Stimulated activated CD8-positive, alpha-beta memory T cell treated with anti-CD3 and anti-CD28 coated beads, Interleukin-15, amount 100 ng/mL, for 48 hours (primary cell): ENCODE data around the gene NRARP.
A peak's percentile ranks its signal among the peaks of the same experiment; 100 is the strongest.
"Not testable (repeated sequence)": the region's sequence is repeated elsewhere in the genome, so short reads cannot be mapped to it uniquely, and the experiment has no call there.

Experiments
- DNase-seq, 2 donors: peaks; one replicate each; pipeline ENCODE4 v3.0.0-alpha.2; 2020; ENCODE audit warnings: low read depth in 2 of 2

NRARP gene, protein sequence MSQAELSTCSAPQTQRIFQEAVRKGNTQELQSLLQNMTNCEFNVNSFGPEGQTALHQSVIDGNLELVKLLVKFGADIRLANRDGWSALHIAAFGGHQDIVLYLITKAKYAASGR

DNA sequence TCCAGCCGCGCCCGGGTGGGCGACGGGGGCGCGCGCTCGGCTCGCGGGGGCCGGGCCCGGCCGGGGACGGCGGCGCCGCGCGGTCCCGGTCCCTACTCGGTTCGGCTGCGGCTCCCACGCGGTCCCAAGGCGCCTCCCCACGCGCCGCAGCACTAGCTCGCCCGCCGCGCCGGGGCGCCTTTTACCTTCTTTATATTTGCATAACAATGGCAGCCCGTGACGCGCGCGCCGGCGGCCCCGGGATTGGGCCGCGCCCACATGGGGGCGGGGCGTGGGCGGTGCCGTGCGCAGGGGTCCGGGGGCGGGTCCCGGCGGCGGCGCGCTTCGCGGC is at the start of gene NRARP:
Gene NRARP, minus strand, starts transcription at position 154 of the 331 bp plus-strand sequence. CDS start 343 bp downstream, outside the sequence.
- DNase-seq, result peak; percentile 81 to 82

DNA sequence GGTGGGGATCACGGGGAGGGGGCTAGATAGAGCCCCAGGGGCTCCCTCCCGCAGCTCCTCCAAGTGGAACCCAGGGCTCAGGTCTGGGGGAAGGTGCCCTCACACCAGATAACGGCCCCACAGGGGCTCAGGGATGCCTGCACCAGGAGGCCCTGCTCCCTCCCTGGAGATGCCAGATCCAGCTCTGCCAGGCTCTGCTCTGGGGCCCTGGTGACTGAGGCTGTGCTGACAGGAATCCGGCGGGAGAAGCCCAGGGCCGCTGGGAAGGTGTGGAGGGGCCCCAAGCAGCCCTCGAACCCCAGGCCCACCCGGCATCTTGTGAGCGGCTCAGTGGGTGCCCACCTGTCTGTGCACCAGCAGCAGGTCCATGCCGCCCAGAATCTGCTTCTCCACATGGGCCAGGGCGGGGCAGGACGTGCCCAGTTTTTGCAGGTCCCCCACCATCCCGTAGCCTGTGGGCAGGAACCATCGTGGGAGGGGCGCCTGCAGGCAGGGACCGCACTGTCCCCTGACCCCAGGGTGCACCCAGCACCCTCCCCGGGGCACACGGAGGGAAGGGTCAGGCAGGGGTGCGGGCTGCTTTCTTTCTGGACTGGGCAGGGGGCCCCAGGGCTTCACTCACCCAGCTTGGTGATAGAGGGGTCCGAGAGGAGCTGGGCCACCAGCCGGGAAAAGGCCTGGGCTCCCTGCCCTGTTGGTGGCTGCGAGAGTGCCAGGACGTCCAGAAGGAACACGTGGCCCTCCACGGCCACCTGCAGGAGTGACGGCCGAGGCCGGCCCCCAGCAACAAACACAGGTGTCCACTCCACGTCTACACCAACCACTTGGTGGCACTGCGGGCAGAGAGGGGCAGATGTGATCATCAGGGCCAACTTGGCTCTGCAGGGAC is 48.9 kb upstream of the NRARP start:
- no peak for DNase-seq

DNA sequence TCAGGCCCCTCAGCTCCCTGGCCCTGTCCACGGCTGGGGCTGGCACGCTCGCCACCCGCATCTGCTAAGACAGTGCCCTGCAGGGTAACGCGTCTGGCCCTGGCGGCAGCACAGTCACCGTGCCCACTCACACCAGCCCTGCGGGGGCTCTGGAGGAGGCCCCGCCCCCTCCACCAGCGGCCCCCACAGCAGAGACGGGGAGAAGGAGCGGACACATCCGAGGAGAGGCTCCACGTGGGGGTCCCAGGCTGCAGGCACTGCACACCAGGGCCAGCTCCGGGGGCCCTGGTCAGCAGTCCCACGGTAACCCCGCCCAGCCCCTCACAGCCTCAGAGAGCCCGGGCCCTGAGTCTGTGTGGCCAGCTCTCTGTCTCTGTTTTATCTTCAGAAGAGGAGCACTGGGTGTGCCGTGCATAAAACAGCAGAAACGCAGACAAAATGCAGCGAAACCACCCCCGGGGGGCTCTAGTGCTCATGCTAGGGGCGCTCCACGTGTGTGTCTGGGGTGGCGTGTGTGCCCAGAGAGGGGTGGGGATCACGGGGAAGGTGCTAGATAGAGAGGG is 47.5 kb upstream of the NRARP start:
- DNase-seq, result no peak

DNA sequence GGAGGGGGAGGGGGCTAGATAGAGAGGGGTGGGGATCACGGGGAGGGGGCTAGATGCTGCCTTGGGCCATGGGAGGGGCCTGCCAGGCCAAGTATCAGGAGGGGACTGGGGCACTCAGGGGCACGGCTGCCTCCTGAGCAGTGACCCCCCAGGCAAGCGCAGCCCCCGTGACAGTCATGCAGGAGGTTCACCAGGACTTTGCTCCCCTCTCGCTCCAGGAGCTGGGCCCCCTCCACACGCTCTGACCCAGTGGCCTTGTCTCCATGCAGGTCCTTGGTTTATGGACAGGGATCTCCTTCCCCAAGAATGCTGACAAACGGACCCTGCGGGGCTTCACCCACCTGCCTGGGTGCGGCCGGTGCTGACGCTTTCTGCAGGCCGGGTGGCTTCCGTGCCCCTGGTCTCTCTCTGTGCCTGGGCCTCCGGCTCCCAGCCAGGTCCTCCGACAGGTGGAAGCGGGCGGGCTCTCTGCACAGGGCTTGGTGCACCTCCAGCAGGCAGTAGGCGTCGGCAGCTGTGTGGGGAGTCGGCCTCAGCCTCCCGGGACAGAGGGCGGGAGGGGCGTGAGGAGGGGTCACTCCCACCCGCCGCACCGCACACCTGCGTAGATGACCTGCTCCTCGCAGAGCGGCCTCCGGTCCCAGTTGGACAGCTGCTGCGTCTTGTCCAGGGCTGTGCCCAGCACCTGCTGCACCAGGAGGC is 46.8 kb upstream of the NRARP start:
- no peak for DNase-seq

DNA sequence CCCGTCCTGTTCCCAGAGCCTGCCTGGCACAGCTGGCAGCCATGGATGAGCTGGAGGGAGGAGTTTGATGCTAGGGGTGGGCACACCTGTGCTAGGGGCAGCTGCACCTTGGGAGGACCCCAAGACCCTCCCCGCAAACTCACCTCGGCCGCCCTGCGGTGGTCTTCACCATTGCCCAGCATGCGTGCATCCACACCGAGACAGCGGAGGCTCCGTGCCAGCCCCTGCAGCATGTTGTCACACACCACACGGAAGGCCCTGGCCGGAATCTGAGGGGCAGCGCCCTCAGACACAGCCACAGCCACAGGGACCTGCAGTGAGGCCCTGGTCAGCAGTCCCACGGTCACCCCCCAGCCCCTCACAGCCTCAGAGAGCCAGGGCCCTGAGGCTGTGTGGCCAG is 45.9 kb upstream of the NRARP start:
- no peak for DNase-seq

DNA sequence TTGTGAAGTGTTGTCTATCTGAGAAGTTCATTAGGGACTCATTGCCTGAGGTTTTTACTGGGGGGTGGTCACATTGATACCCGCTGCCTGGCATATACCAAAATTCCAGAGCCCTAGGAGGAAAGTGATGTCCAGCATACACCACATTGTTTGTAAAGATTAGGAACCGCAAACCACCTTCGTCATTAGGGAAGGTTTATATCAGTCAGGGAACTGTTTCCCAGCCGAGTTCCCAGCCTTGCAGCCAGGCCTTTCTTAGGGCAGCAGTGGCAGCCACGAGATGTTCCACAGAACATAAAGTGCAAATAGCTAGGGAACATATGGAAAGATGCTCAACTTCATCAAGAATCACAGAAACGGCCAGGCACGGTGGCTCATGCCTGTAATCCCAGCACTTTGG is 40.4 kb upstream of the NRARP start:
- no peak for DNase-seq

DNA sequence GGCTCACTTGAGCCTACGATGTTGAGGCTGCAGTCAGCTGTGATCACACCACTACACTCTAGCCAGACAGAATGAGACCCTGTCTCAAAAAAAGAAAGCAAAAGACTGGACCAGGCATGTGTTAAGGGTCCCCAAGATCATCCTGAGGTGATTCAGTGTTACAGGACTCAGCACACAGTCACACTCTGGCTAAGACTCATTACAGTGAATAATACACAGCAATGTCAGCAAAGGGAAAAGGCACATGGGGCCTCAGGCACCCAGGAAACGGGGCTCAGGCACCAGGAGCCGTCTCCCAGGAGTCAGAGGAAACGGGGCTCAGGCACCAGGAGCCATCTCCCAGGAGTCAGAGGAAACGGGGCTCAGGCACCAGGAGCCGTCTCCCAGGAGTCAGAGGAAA is 39.2 kb upstream of the NRARP start:
- no peak for DNase-seq

DNA sequence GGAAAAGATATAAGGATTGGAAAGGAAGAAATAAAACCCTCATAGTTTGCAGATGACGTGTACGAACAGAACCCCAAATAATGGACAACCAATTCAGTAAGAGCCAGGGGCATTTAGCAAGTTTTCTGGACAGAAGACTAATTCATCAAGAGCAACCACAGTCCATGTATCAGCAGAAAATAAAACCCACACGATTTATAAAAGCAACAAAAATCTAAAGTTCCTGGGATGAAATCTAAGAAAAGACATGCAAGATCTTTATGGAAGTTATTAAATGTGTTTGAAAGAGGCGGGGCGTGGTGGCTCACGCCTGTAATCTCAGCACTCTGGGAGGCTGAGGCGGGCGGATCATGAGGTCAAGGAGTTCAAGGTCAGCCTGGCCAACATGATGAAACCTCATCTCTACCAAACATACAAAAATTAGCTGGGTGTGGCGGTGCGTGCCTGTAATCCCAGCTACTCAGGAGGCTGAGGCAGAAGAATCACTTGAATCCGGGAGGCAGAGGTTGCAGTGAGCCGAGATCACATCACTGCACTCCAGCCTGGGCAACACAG is 37.9 kb upstream of the NRARP start:
- not testable (repeated sequence) for DNase-seq

DNA sequence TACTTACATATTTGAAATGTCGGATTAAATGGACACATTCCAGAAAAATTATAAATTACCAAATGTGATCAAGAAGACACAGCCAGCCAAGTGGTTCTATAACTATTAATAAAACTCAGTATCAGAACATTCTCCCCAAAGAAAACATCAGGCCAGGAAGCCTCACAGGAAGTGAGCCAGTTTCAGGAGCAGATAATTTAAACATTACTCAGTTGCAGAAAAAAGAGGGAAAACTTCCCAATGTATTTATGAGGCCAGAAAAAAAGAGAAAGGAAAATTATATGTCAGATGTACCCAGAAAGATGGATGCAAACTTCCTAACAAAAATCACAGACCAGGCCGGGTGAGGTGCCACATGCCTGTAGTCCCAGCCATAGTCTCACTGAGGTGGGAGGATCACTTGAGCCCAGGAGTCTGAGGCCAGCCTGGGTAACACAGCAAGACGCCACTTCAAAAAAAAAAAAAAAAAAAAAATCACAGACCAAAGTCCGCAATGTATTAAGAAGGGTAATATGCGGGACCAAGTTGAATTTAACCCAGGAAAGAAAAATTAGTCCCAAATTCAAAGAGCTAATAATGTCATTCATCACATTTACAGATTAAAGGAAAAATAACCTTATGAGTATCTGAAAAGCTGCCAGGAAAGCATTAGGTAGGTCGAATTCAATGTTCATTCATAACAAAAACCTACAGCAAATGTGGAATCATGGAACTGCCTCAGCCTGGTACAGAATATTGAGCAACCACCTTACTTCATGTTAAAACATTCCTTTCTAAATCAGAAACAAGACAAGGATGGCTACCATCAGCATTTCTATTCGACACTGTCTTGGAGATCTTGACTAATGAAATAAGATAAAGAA is 37.2 kb upstream of the NRARP start:
- no peak for DNase-seq

DNA sequence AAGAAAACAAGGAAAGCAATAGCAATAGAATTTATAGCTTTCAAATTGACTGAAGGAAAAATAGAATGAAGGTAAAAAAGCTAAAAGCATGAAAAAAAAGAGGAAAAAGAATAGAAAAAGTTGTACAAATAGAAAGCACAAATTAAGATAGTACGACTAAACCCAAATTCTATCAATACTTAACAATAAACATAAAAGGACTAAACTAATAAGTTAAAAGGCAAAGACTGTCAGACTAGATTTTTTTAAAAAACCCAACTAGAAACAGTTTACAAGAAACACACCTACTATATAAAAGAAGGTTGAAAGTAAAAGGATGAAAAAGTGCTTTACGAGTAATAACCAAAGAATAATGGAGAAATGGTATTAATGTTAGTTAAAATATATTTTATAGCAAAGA is 34.7 kb upstream of the NRARP start:
- DNase-seq, result no peak

DNA sequence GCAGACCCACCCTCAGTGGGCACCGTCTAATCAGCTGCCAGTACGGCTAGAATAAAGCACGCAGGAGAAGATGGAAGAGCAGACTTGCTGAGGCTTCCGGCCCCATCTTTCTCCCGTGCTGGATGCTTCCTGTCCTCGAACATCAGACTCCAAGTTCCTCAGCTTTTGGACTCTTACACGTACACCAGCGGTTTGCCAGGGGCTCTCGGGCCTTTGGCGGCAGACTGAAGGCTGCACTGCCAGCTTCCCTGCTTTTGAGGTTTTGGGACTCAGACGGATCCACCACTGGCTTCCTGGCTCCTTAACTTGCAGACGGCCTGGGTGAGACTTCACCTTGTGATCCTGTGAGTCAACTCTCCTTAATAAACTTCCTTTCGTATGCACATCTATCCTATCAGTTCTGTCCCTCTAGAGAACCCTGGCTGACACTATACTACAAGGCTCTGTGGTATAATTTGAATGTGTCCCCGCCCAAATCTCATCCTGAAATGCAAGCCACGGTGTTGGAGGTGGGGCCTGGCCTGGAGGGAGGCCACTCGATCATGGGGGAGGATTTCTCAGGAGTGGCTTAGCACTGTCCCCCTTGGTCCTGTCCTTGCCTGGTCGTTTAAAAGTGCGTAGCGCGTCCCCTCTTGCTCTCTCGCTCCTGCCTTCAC is 31.1 kb upstream of the NRARP start:
- no peak for DNase-seq

DNA sequence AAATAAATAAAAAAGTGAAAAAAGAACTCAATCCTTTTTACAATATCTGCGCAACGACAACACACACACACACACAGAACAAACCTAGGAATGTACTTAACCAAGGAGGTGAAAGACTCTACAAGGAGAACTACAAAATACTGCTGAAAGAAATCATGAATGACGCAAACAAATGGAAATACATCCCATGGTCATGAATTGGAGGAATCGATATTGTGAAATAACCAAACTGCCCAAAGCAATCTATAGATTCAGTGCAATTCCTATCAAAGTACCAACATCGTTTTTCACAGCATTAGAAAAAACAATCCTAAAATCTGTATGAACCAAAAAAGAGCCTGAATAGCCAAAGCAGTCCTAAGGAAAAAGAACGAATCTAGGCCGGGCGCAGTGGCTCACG is 29.9 kb upstream of the NRARP start:
- no peak for DNase-seq

DNA sequence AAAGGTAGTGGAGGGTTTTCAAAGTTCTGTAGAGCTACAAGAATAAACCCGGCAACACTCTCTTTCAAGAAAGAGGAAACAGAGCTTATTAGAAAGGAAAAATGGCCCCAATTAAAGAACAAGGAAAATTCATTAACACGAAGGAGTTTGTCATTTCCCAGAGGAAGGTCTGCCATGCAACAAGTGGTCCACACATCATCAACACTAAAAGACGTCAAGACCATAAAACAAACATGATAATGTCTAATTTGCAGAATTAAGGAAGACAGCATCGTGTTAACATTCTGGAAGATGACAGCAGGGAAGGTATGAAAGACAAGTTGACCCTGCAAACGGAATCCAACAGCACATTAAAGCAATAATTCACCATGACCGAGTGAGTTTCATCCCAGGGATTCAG is 28.6 kb upstream of the NRARP start:
- DNase-seq, result no peak

DNA sequence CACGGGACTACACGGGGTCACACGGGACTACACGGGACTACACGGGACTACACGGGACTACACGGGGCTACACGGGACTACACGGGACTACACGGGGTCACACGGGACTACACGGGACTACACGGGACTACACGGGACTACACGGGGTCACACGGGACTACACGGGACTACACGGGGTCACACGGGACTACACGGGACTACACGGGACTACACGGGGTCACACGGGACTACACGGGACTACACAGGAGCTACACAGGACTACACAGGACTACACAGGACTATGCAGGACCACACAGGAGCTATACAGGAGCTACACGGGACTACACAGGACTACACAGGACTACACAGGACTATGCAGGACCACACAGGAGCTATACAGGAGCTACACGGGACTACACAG is 27.5 kb upstream of the NRARP start:
- DNase-seq, result not testable (repeated sequence)

DNA sequence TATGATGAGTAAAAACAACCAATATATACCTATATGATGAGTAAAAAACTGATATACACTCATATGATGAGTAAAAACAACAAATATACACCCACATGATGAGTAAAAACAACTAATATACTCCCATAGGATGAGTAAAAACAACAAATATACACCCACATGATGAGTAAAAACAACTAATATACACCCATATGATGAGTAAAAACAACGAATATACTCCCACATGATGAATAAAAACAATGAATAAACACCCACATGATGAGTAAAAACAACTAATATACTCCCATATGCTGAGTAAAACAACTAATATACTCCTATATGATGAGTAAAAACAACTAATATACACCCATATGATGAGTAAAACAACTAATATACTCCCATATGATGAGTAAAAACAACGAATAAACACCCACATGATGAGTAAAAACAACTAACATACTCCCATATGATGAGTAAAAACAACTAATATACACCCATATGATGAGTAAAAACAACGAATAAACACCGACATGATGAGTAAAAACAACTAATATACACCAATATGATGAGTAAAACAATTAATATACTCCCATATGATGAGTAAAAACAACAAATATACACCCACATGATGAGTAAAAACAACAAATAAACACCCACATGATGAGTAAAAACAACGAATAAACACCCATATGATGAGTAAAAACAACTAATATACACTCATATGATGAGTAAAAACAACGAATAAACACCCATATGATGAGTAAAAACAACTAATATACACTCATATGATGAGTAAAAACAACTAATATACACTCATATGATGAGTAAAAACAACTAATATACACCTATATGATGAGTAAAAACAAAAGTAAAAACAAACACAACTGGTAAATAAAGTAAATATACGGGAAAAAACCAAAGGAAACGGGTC is 25.8 kb upstream of the NRARP start:
- not testable (repeated sequence) for DNase-seq

DNA sequence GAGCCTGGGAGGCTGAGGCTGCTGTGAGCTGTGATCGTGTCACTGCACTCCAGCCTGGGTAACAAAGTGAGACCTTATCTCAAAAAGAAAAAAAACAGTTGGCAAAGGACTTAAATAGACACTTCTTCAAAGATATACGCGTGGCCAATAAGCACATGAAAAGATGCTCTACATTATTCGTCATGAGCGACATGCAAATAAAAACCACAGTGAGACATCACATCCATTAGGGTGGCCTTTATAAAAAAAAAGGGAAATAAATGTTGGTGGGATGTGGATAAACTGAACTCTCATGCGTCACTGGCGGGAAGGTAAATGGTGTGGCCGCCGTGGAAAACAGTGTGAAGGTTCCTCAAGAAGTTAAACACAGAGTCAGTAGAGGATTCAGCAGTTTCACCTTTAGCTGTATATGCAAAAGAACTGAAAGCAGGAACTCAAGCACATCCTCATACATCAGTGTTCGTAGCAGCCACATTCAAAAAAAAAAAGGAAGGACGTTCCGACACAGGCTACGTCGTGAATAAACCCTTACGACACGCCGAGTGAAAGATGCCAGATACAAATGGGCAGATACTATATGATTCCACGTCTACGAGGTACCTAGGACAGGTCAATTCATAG is 24.5 kb upstream of the NRARP start:
- DNase-seq, result no peak

DNA sequence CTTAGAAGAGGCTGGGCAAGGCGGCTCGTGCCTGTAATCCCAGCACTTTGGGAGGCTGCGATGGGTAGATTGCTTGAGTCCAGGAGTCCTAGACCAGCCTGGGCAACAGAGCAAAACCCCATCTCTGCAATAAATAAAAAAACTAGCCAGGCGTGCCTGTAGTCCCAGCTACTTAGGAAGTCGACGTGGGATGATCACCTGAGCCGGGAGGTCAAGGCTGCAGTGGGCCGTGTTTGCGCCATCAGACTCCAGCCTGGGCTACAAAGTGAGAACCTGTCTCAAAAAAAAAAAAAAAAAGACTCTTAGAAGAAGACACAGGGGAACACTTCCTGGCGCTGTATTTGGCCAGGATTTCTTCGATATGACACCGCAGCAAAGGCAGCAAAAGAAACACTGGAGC is 23.7 kb upstream of the NRARP start:
- no peak for DNase-seq

DNA sequence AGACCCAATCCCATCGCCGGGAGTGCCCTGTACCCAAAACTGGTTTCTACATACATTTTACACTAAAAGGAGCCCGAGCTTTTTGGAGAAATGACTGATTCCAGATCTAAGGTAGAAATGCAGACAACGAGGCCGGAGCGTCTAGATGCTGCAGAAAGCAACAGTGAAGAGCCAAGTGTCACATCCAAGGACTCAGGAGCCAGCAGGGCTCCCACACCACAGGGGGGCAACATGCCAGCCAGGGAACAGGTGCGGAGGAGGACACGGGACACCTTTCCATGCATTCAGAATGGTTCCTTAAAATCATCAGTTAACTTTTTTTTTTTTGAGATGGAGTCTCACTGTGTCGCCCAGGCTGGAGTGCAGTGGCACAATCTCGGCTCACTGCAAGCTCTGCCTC is 23.1 kb upstream of the NRARP start:
- DNase-seq, result no peak
